K562 (cell line): Measurements from ENCODE around the gene SMNDC1. TPM values are rescaled to one million over a fixed set of nuclear protein-coding genes. Genes with fewer than 3 reads are reported as not detected.

Experiments used
- ATAC-seq: fragments of 200-7000 bp; cut with Tn5 transposase; 3 replicates; pipeline ENCODE4 v1.9.1; 2020; ENCODE audit warnings: moderate library complexity
- BruUV-seq: library from RNA; stranded (reverse); fragments of 400-500 nt; replicated peaks from 2 replicates; lab custom pipeline; 2021; lab: Mats Ljungman, UMichigan
- CTCF ChIA-PET: fragments of 300-600 bp; formaldehyde crosslinking; extraction: SDS; loops from one replicate; lab custom pipeline; 2021; ENCODE audit warnings: low intra/inter-chr PET ratio; lab: Yijun Ruan, JAX
- POLR2A ChIA-PET: fragments of 300-600, 350-650 bp; sonication (Branson Sonifier 250); formaldehyde crosslinking; extraction: SDS; loops from one replicate; lab custom pipeline; 2021; ENCODE audit warnings: antibody characterized with exemption, inconsistent platforms; lab: Yijun Ruan, JAX
- DNase-seq, 4 experiments: peaks; one replicate each; pipeline versions ENCODE4 v3.0.0 to v3.0.0-alpha.2; 2011 to 2018; ENCODE audit warnings: low spot score in 3 of 4, mixed read lengths in 3 of 4; ENCODE audit errors: extremely low read depth in 1 of 4
- FAIRE-seq: peaks from 2 replicates; lab custom pipeline; 2011; peaks lifted over from hg19 to GRCh38; lab: Jason Lieb, UNC
- H2AFZ ChIP-seq: 2 replicates; pipeline ENCODE4 v1.6.0; 2011; ENCODE audit warnings: low read depth, low read length, control low read depth, inconsistent platforms
- H3K27ac ChIP-seq: fragments of 200-600 bp; 3 replicates; pipeline ENCODE4 v1.8.0; 2011; ENCODE audit warnings: low read depth, mild to moderate bottlenecking, control low read depth, inconsistent platforms, low read length, moderate library complexity, mixed read lengths; ENCODE audit errors: extremely low read depth
- H3K27me3 ChIP-seq, 2 experiments: fragments of 300-600 bp in 1 of 2; 2 replicates in 1 of 2; 3 replicates in 1 of 2; pipeline versions ENCODE4 v1.6.0 to v1.8.0; 2011; ENCODE audit warnings: inconsistent platforms in 2 of 2, low read length in 2 of 2, mild to moderate bottlenecking in 1 of 2, mixed read lengths in 1 of 2, moderate library complexity in 1 of 2; ENCODE audit not compliant: control insufficient read depth in 2 of 2, insufficient read depth in 2 of 2
- H3K36me3 ChIP-seq: fragments of 300-600 bp; 3 replicates; pipeline ENCODE4 v1.8.0; 2011; ENCODE audit warnings: mild to moderate bottlenecking, low read length, inconsistent platforms; ENCODE audit not compliant: control insufficient read depth, insufficient read depth
- H3K4me1 ChIP-seq, 2 experiments: fragments of 200-600 bp in 1 of 2; replicated peaks in 1 of 2; 2 replicates in 1 of 2; 3 replicates in 1 of 2; pipeline versions ENCODE4 v1.5.1 to v1.8.0; 2011; ENCODE audit warnings: inconsistent platforms in 2 of 2, low read length in 2 of 2, mild to moderate bottlenecking in 1 of 2, mixed read lengths in 1 of 2, moderate library complexity in 1 of 2; ENCODE audit not compliant: control insufficient read depth in 2 of 2, insufficient read depth in 2 of 2
- H3K4me2 ChIP-seq: 2 replicates; pipeline ENCODE4 v1.6.1; 2011; ENCODE audit warnings: low read length, control low read depth, inconsistent platforms, mixed read lengths; ENCODE audit not compliant: insufficient read depth
- H3K4me3 ChIP-seq: fragments of 200-600 bp; sonication (generic), shearing (Covaris generic); 2 replicates; pipeline ENCODE4 v1.5.1; 2016; ENCODE audit warnings: control low read depth, inconsistent platforms
- H3K79me2 ChIP-seq: fragments of 200-600 bp; 3 replicates; pipeline ENCODE4 v1.8.0; 2011; ENCODE audit warnings: low read length, inconsistent platforms; ENCODE audit not compliant: control insufficient read depth, insufficient read depth
- H3K9ac ChIP-seq, 2 experiments: 2 replicates each; pipeline versions ENCODE4 v1.6.0 to v1.6.1; 2011; ENCODE audit warnings: low read depth in 2 of 2, low read length in 2 of 2, control low read depth in 1 of 2, inconsistent platforms in 1 of 2, mild to moderate bottlenecking in 1 of 2, mixed read lengths in 1 of 2; ENCODE audit not compliant: insufficient read depth in 1 of 2
- H3K9me1 ChIP-seq: one replicate; pipeline ENCODE4 v1.6.0; 2011; ENCODE audit warnings: inconsistent platforms, mild to moderate bottlenecking, low read length, moderate library complexity; ENCODE audit not compliant: control insufficient read depth, insufficient read depth
- H3K9me3 ChIP-seq: replicated peaks from 2 replicates; pipeline ENCODE4 v1.5.1; 2011; ENCODE audit warnings: low read depth, low read length, inconsistent platforms; ENCODE audit not compliant: control insufficient read depth, insufficient read depth
- H4K20me1 ChIP-seq: replicated peaks from 2 replicates; pipeline ENCODE4 v1.6.1; 2011; ENCODE audit warnings: low read length, inconsistent platforms, mixed read lengths; ENCODE audit not compliant: control insufficient read depth, insufficient read depth
- ELF1 ChIP-seq: fragments of 200-800 bp; sonication (Bioruptor generic); IDR thresholded peaks from 2 replicates; pipeline ENCODE4 v1.6.1; 2016; ENCODE audit warnings: missing genetic modification characterization, missing compliant biosample characterization
- NFIC ChIP-seq: fragments of 450-650 bp; IDR thresholded peaks from 2 replicates; pipeline ENCODE4 v1.6.1; 2017; ENCODE audit warnings: mild to moderate bottlenecking, inconsistent platforms
- SMAD1 ChIP-seq: fragments of 150-350 bp; IDR thresholded peaks from 2 replicates; pipeline ENCODE4 v1.6.1; 2014; ENCODE audit warnings: low read length, low read depth; ENCODE audit not compliant: partially characterized antibody
- VEZF1 ChIP-seq: fragments of 200-800 bp; sonication (Bioruptor generic); IDR thresholded peaks from 2 replicates; pipeline ENCODE4 v1.6.1; 2017; ENCODE audit warnings: missing genetic modification characterization, missing compliant biosample characterization
- ZNF449 ChIP-seq: fragments of 250-450 bp; sonication (Bioruptor Pico); IDR thresholded peaks from 2 replicates; pipeline ENCODE4 v1.8.0; 2022; ENCODE audit warnings: moderate library complexity, mild to moderate bottlenecking, inconsistent platforms
- WGBS: fragments of 100-300 bp; shearing (Covaris generic); methylation state at CpG from one replicate; pipeline ENCODE4 v1.1.6; 2016; ENCODE audit warnings: low coverage, mixed read lengths; ENCODE audit not compliant: insufficient coverage; ENCODE audit errors: missing lambda C conversion rate; 5-methylcytosine and 5-hydroxymethylcytosine counted together
- in situ Hi-C: fragments of 300-500 bp; cut with MboI; formaldehyde crosslinking; loops from 4 replicates; pipeline ENCODE4 v1.15.0; 2018; ENCODE audit warnings: inconsistent platforms, mixed read lengths
- intact Hi-C: fragments of 100-400 bp; cut with micrococcal nuclease; formaldehyde crosslinking; loops from 2 replicates; pipeline ENCODE4 v1.14.2; 2022
- polyA plus RNA-seq, 8 experiments: library from polyadenylated mRNA; depleted of rRNA in 4 of 8; stranded (reverse) in 5 of 8; unstranded in 3 of 8; fragments of >200 nt; fragmentation: Nextera tagmentation in 2 of 8; fragmentation: Illumina TruSeq in 1 of 8; extraction: Ambion mirVana in 2 of 8; extraction: Trizol in 1 of 8; gene quantifications; 2 replicates each; pipeline versions ENCODE4 v1.2.1 to v1.2.3, GENCODE V29; 2011 to 2014; ENCODE audit warnings: inconsistent platforms in 1 of 8, missing spikeins in 1 of 8
- total RNA-seq, 7 experiments: library from RNA; depleted of rRNA in 6 of 7; stranded (reverse); fragments of >200 nt in 6 of 7; fragmentation: Illumina TruSeq in 2 of 7; extraction: Trizol in 2 of 7; gene quantifications; 2 replicates each; pipeline versions ENCODE4 v1.2.1 to v1.2.3, GENCODE V29; 2011 to 2021; ENCODE audit warnings: low replicate concordance in 1 of 7

The SMNDC1 gene
- total and polyA plus RNA-seq, 9 of the 15 experiments (the other 6 are each of a cell fraction or from before 2014, with no cell fraction given): 6.8 to 35.8 (median 12.3) TPM

GRCh38 chr10:110263164-110263563 lies 41.6 kb downstream of the SMNDC1 start (continued):
- TF ChIP-seq ZNF449: no peak

GRCh38 chr10:110260746-110261477 lies 43.8 kb downstream of the SMNDC1 start:
- no peak for TF ChIP-seq SMAD1
- no peak for TF ChIP-seq VEZF1 (CRISPR knock-in tag)
- no peak for TF ChIP-seq NFIC
- no peak for TF ChIP-seq ELF1 (tag)
- no peak for FAIRE-seq
- WGBS: 55% methylated on average over 1 of the region's 1 CpG

More at GRCh38 chr10:110260746-110261477, 43.8 kb downstream of the SMNDC1 start:
- CTCF ChIA-PET: no interaction called here
- intact Hi-C loops: no loop called here
- no peaks in the 10 kb centered on the region; the same call in 1 of the 2 replicates for H3K9me3 ChIP-seq
- no peaks in the 10 kb centered on the region for H3K9me1 ChIP-seq
- no peaks in the 10 kb centered on the region for H4K20me1 ChIP-seq
- POLR2A ChIA-PET: interaction anchor here (0.6 kb wide), 1 partner anchor 151 kb away, joined by 3 read pairs; no protein-coding TSS in a partner anchor
- in situ Hi-C loops: loop anchor here (10.0 kb wide), 1 partner anchor 376 kb away; no protein-coding TSS in a partner anchor
- H3K4me3 ChIP-seq: no peak overlapping the region
- no peak overlapping the region for H3K4me2 ChIP-seq
- no peak overlapping the region for H2AFZ ChIP-seq
- no peak for DNase-seq
- peaks cover 5 to 18% of the 10 kb centered on the region in 2 experiments; a peak in 3 of 5 replicates for H3K4me1 ChIP-seq
- peaks cover 12% of the 10 kb centered on the region; the same call in 2 of the 3 replicates for H3K79me2 ChIP-seq
- no peak for ATAC-seq
- no peak overlapping the region for H3K27ac ChIP-seq
- no peak overlapping the region for H3K9ac ChIP-seq
- no TSS peak for BruUV-seq
- no peaks in the 10 kb centered on the region for H3K27me3 ChIP-seq
- H3K36me3 ChIP-seq: peaks cover under 1% of the 10 kb centered on the region
